Hematopoietic multipotent progenitor cell treated with erythropoietin and hydrocortisone succinate and interleukin-3 and kit ligand, for 15 days (in vitro differentiated cells): ENCODE results near the gene AWAT2.

Source experiments
- DNase-seq: peaks from one replicate; pipeline ENCODE4 v3.0.0-alpha.2; 2015; ENCODE audit warnings: low spot score

The AWAT2 gene

DNA sequence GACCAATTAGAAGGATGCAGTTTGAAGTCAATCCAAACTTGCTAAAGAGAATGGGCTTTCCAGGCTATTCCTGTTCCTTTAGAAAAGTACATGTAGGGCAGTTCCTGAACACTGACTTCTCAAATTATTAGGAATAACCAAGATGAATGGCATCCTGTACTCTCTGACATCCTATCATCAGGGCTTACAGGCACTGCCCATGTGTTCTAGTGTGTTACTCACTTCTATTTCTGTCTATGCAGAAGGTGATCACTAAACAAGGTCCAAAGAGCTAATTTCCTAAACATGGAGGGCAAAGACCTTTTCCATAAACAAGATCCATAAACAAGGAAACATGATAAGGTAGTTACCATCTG, 53.6 kb downstream of the AWAT2 start:
- no peak for DNase-seq

DNA sequence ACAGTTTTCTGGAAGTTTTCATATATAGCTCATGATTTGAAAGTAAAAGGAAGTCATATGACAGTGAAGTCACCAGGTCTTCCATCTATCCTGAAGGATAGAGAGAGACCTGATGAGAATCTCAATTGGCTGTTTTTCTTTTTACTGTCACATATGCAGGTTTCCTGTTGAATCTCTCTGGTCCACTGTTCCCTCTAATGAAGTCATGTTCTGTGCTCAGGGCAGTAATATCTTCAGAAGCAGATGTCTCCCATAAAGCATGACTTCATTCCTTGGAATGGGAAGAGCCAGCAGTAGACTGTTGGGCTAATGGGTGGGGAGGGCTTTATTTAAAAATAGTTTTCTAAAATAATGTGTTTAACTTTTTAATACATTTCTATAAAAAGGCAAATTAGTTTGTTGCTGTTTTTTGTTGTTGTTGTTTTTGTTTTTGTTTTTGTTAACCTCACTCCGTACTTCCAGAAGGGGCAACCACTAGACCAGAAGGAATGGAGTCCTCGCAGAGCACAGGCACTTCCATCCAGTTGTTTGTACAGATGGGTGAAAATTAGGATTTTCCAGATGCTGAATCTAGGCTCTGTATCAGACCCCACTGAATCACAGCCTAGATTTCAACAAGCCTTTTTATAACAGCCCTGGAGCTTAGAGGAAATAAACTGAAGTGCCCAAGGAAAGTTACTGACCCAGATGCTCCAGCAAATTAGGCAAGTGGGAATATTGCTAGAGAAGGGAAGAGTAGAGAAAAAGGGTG, 54.2 kb downstream of the AWAT2 start:
- no peak for DNase-seq

DNA sequence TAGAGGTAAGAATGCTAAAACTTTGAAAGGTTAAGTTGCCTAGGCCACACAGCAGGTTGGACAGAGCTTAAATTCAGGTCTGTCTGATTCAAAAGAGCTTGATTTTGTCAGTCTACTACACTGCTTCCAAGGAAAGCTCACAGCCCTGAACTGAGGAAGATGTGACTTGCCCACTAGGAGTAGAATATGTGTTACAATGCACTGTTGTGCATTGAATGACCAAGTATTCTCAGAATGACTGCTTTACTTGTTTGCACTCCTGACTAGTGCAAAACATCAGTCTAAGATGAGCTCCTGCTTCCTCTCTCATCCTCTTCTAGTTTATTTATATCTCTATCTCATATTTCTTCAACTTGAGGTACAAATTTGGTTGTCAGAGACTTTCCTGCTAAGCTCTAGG, 56.2 kb downstream of the AWAT2 start:
- no peak for DNase-seq

DNA sequence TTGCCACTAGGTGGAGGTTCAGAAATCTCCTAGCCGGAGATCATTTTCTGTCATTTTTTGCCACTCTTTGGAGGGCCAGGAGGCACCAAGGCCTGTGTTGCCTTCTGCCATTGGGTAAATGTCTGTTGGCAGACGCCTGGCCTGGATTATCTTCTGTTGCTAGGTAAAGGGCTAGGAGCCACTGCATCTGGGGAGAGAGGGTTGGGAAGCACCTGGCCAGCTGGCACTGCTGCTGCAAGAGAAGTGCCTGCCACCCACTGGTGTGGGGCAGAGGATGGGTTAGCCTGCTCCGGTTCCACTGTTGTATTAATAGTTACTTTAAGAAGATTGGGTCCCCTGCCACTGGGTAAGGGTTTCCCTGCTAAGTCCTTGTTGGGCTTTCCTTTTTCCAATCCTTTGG, 58.1 kb downstream of the AWAT2 start:
- no peak for DNase-seq
